ENCODE measurements around the gene C11orf21.

The C11orf21 gene

GRCh38 chr11:2262301-2263070 lies 39.2 kb downstream of the C11orf21 start:
- in situ Hi-C loops (cut with MboI; ENCODE audit: low sequenced_read_pairs) = no loop called here

- in situ Hi-C loops (cut with MboI; ENCODE audit: low sequenced_read_pairs) = no loop called here
These were observed 40.1 kb downstream of the C11orf21 start for GRCh38 chr11:2261436-2262230.

- in situ Hi-C loops (cut with MboI; ENCODE audit: low sequenced_read_pairs) = no loop called here
These were observed 41.0 kb downstream of the C11orf21 start for GRCh38 chr11:2260491-2261364.

- in situ Hi-C loops (cut with MboI; ENCODE audit: low sequenced_read_pairs) = no loop called here
These were observed 41.7 kb downstream of the C11orf21 start for GRCh38 chr11:2259897-2260451.

- in situ Hi-C loops (cut with MboI; ENCODE audit: low sequenced_read_pairs) = no loop called here
These were observed 42.3 kb downstream of the C11orf21 start for GRCh38 chr11:2259466-2259830.

GRCh38 chr11:2258501-2259465 lies 42.9 kb downstream of the C11orf21 start:
- in situ Hi-C loops (cut with MboI; ENCODE audit: low sequenced_read_pairs) = no loop called here

GRCh38 chr11:2256951-2257700 lies 44.6 kb downstream of the C11orf21 start:
- in situ Hi-C loops (cut with MboI; ENCODE audit: low sequenced_read_pairs) = no loop called here

GRCh38 chr11:2256293-2256913 lies 45.3 kb downstream of the C11orf21 start:
- in situ Hi-C loops (cut with MboI; ENCODE audit: low sequenced_read_pairs) = no loop called here

- in situ Hi-C loops (cut with MboI; ENCODE audit: low sequenced_read_pairs) = no loop called here
These were observed 49.7 kb downstream of the C11orf21 start for GRCh38 chr11:2252018-2252417.

GRCh38 chr11:2251138-2251537 lies 50.6 kb downstream of the C11orf21 start:
- in situ Hi-C loops (cut with MboI; ENCODE audit: low sequenced_read_pairs) = no loop called here

GRCh38 chr11:2250485-2250884 lies 51.2 kb downstream of the C11orf21 start:
- in situ Hi-C loops (cut with MboI; ENCODE audit: low sequenced_read_pairs) = no loop called here

GRCh38 chr11:2250041-2250440 lies 51.7 kb downstream of the C11orf21 start:
- in situ Hi-C loops (cut with MboI; ENCODE audit: low sequenced_read_pairs) = no loop called here

- in situ Hi-C loops (cut with MboI; ENCODE audit: low sequenced_read_pairs) = no loop called here
These were observed 52.4 kb downstream of the C11orf21 start for GRCh38 chr11:2249189-2249916.

- in situ Hi-C loops (cut with MboI; ENCODE audit: low sequenced_read_pairs) = no loop called here
These were observed 53.0 kb downstream of the C11orf21 start for GRCh38 chr11:2248762-2249161.

GRCh38 chr11:2248242-2248641 lies 53.5 kb downstream of the C11orf21 start:
- in situ Hi-C loops (cut with MboI; ENCODE audit: low sequenced_read_pairs) = no loop called here

- in situ Hi-C loops (cut with MboI; ENCODE audit: low sequenced_read_pairs) = no loop called here
These were observed 54.2 kb downstream of the C11orf21 start for GRCh38 chr11:2247496-2247895.

All from HL-60/S4 treated with phorbol 12-myristate 13-acetate at 8.2 ng/mL for 4 days and 3 days (cell line).